Breast epithelium (tissue), 4 donors: ENCODE measurements around the gene LRRC43. TPM values are rescaled to one million over a fixed set of nuclear protein-coding genes. Genes with fewer than 3 reads are reported as not detected.

ENCODE experiments used
- DNase-seq, 2 donors: peaks; one replicate each; pipeline ENCODE4 v3.0.0-alpha.2; 2019; ENCODE audit warnings: low spot score in 2 of 2
- H3K27ac ChIP-seq, 2 donors: fragments of 200-600 bp; sonication (generic) in 1 of 2; one replicate each; pipeline ENCODE4 v1.5.1; 2016 to 2019; ENCODE audit warnings: mild to moderate bottlenecking in 1 of 2
- H3K27me3 ChIP-seq, 2 donors: fragments of 200-600 bp; sonication (generic) in 1 of 2; one replicate each; pipeline versions ENCODE4 v1.5.1 to v1.6.0; 2017 to 2019; ENCODE audit warnings: control low read depth in 1 of 2, mild to moderate bottlenecking in 1 of 2
- H3K36me3 ChIP-seq: fragments of 200-600 bp; one replicate; pipeline ENCODE4 v1.5.1; 2019
- H3K4me1 ChIP-seq, 2 donors: fragments of 200-600 bp; sonication (generic); one replicate each; pipeline ENCODE4 v1.5.1; 2016 to 2019; ENCODE audit warnings: control low read depth in 1 of 2
- H3K4me3 ChIP-seq, 3 donors: fragments of 200-600 bp; sonication (generic); 1 replicate in 2 of 3; 2 replicates in 1 of 3; pipeline ENCODE4 v1.5.1; 2016 to 2019; ENCODE audit warnings: mild to moderate bottlenecking in 3 of 3, moderate library complexity in 2 of 3
- H3K9me3 ChIP-seq, 2 donors: fragments of 200-600 bp; sonication (generic) in 1 of 2; one replicate each; pipeline ENCODE4 v1.5.1; 2016 to 2019; ENCODE audit warnings: control low read depth in 1 of 2
- CTCF ChIP-seq, 3 donors: fragments of 450-650 bp; IDR thresholded peaks; one replicate each; pipeline ENCODE4 v1.5.1; 2016 to 2017; ENCODE audit warnings: antibody characterized with exemption in 3 of 3, mild to moderate bottlenecking in 3 of 3, moderate library complexity in 3 of 3
- POLR2A ChIP-seq: fragments of 450-650 bp; IDR thresholded peaks from one replicate; pipeline ENCODE4 v1.6.1; 2016; ENCODE audit warnings: antibody characterized with exemption, mild to moderate bottlenecking, moderate library complexity
- POLR2AphosphoS5 ChIP-seq, 3 donors: sonication (generic); formaldehyde crosslinking; IDR thresholded peaks; one replicate each; pipeline ENCODE4 v1.6.1; 2017; ENCODE audit warnings: antibody characterized with exemption in 3 of 3
- intact Hi-C: fragments of 100-400 bp; cut with DNase I; formaldehyde crosslinking; loops from one replicate; pipeline ENCODE4 v1.15.1; 2023; ENCODE audit warnings: low total_unique reads
- total RNA-seq, 3 donors: library from RNA; depleted of rRNA; stranded (reverse); fragments of >200 nt; gene quantifications; one replicate each; pipeline ENCODE4 v1.1.0, GENCODE V29; 2016

The LRRC43 gene
- total RNA-seq, 3 donors from 2014 or later = 0.66 to 2.3 (median 0.80) TPM

GRCh38 chr12:122140467-122141257 lies 42.3 kb upstream of the LRRC43 start:
- no peak for DNase-seq
- H3K9me3 ChIP-seq = no peaks in the 10 kb centered on the region
- H3K27me3 ChIP-seq = no peaks in the 10 kb centered on the region
- no peak overlapping the region for H3K27ac ChIP-seq
- TF ChIP-seq POLR2AphosphoS5 (IDR thresholded peaks at IDR 0.05) (no peak), CTCF (IDR thresholded peaks at IDR 0.05) (no peak), POLR2A (no peak)
- intact Hi-C loops = no loop called here
- H3K36me3 ChIP-seq = peaks cover 13% of the 10 kb centered on the region
- no peak overlapping the region for H3K4me3 ChIP-seq
- H3K4me1 ChIP-seq = no peaks in the 10 kb centered on the region

GRCh38 chr12:122141911-122142725 lies 40.8 kb upstream of the LRRC43 start:
- DNase-seq = no peak
- peaks cover 13% of the 10 kb centered on the region for H3K36me3 ChIP-seq
- no peaks in the 10 kb centered on the region for H3K4me1 ChIP-seq
- TF ChIP-seq POLR2AphosphoS5 (IDR thresholded peaks at IDR 0.05) = no peak
- TF ChIP-seq CTCF (IDR thresholded peaks at IDR 0.05) = no peak
- no peak for TF ChIP-seq POLR2A
- H3K27ac ChIP-seq = no peak overlapping the region
- intact Hi-C loops = no loop called here
- no peaks in the 10 kb centered on the region for H3K27me3 ChIP-seq
- no peaks in the 10 kb centered on the region for H3K9me3 ChIP-seq
- H3K4me3 ChIP-seq = no peak overlapping the region

- Histone ChIP-seq H3K27me3 (no peaks in the 10 kb centered on the region), H3K27ac (no peak overlapping the region), H3K36me3 (peaks cover 13% of the 10 kb centered on the region), H3K4me3 (no peak overlapping the region), H3K4me1 (no peaks in the 10 kb centered on the region), H3K9me3 (no peaks in the 10 kb centered on the region)
- intact Hi-C loops = no loop called here
- no peak for TF ChIP-seq CTCF (IDR thresholded peaks at IDR 0.05)
- TF ChIP-seq POLR2A = no peak
- TF ChIP-seq POLR2AphosphoS5 (IDR thresholded peaks at IDR 0.05) = no peak
- no peak for DNase-seq
These were observed 40.1 kb upstream of the LRRC43 start for GRCh38 chr12:122142857-122143256.

- no peak overlapping the region for H3K27ac ChIP-seq
- no peaks in the 10 kb centered on the region for H3K27me3 ChIP-seq
- H3K36me3 ChIP-seq = peaks cover 13% of the 10 kb centered on the region
- no peak overlapping the region for H3K4me3 ChIP-seq
- intact Hi-C loops = no loop called here
- H3K4me1 ChIP-seq = no peaks in the 10 kb centered on the region
- no peaks in the 10 kb centered on the region for H3K9me3 ChIP-seq
- DNase-seq = no peak
- no peak for TF ChIP-seq POLR2A
- TF ChIP-seq POLR2AphosphoS5 (IDR thresholded peaks at IDR 0.05) = no peak
- TF ChIP-seq CTCF (IDR thresholded peaks at IDR 0.05) = no peak
These were observed 38.0 kb upstream of the LRRC43 start for GRCh38 chr12:122144885-122145284.
